ENCODE measurements around the gene SHISA9.

The SHISA9 gene

GRCh38 chr16:13032911-13033310 lies 131.5 kb downstream of the SHISA9 start:
- no peak for DNase-seq

GRCh38 chr16:13036600-13036999 lies 135.2 kb downstream of the SHISA9 start:
- DNase-seq: peak; percentile 1

GRCh38 chr16:13038591-13038990 lies 137.2 kb downstream of the SHISA9 start:
- no peak for DNase-seq

- no peak for DNase-seq
Measured at GRCh38 chr16:13039526-13039925, 138.1 kb downstream of the SHISA9 start.

- no peak for DNase-seq
Measured at GRCh38 chr16:13041180-13041579, 139.8 kb downstream of the SHISA9 start.

- DNase-seq: no peak
Measured at GRCh38 chr16:13041646-13042290, 140.4 kb downstream of the SHISA9 start.

- DNase-seq: no peak
Measured at GRCh38 chr16:13042291-13042685, 140.9 kb downstream of the SHISA9 start.

GRCh38 chr16:13046061-13046821 lies 144.8 kb downstream of the SHISA9 start:
- DNase-seq: no peak

- no peak for DNase-seq
Measured at GRCh38 chr16:13047276-13047675, 145.9 kb downstream of the SHISA9 start.

- no peak for DNase-seq
Measured at GRCh38 chr16:13049688-13050087, 148.3 kb downstream of the SHISA9 start.

- no peak for DNase-seq
Measured at GRCh38 chr16:13052431-13052830, 151.0 kb downstream of the SHISA9 start.

- no peak for DNase-seq
Measured at GRCh38 chr16:13055480-13055879, 154.1 kb downstream of the SHISA9 start.

GRCh38 chr16:13056607-13057006 lies 155.2 kb downstream of the SHISA9 start:
- DNase-seq: no peak

- no peak for DNase-seq
Measured at GRCh38 chr16:13060932-13061331, 159.5 kb downstream of the SHISA9 start.

- DNase-seq: no peak
Measured at GRCh38 chr16:13061691-13062090, 160.3 kb downstream of the SHISA9 start.

GRCh38 chr16:13062219-13062618 lies 160.8 kb downstream of the SHISA9 start:
- no peak for DNase-seq

GRCh38 chr16:13063457-13063856 lies 162.1 kb downstream of the SHISA9 start:
- no peak for DNase-seq

- DNase-seq: no peak
Measured at GRCh38 chr16:13064821-13065220, 163.4 kb downstream of the SHISA9 start.

GRCh38 chr16:13067648-13068047 lies 166.2 kb downstream of the SHISA9 start:
- no peak for DNase-seq

GRCh38 chr16:13068912-13069583 lies 167.7 kb downstream of the SHISA9 start:
- no peak for DNase-seq

GRCh38 chr16:13070268-13070667 lies 168.9 kb downstream of the SHISA9 start:
- DNase-seq: no peak

- no peak for DNase-seq
Measured at GRCh38 chr16:13076878-13077277, 175.5 kb downstream of the SHISA9 start.

GRCh38 chr16:13077816-13078215 lies 176.4 kb downstream of the SHISA9 start:
- no peak for DNase-seq

- DNase-seq: no peak
Measured at GRCh38 chr16:13080531-13080930, 179.1 kb downstream of the SHISA9 start.
